HepG2 (cell line): ENCODE measurements around the gene NNAT. TPM values are rescaled to one million over a fixed set of nuclear protein-coding genes. Genes with fewer than 3 reads are reported as not detected.

ENCODE experiments used
- ATAC-seq: fragments of 200-7000 bp; cut with Tn5 transposase; 3 replicates; pipeline ENCODE4 v1.9.1; 2020; ENCODE audit warnings: mild to moderate bottlenecking, moderate library complexity
- BruUV-seq: library from RNA; stranded (reverse); fragments of 400-500 nt; replicated peaks from 2 replicates; lab custom pipeline; 2021; lab: Mats Ljungman, UMichigan
- CTCF ChIA-PET: fragments of 300-600 bp; formaldehyde crosslinking; extraction: SDS; loops from one replicate; lab custom pipeline; 2021; ENCODE audit warnings: low total read pairs, inconsistent platforms, low intra/inter-chr PET ratio; lab: Yijun Ruan, JAX
- POLR2A ChIA-PET: fragments of 350-600 bp; sonication (Branson Sonifier 250); formaldehyde crosslinking; loops from one replicate; lab custom pipeline; 2020; ENCODE audit warnings: antibody characterized with exemption, inconsistent platforms; lab: Yijun Ruan, JAX
- DNase-seq: peaks from one replicate; pipeline ENCODE4 v3.0.0-alpha.2; 2015; ENCODE audit warnings: low spot score
- FAIRE-seq: peaks from 3 replicates; lab custom pipeline; 2011; peaks lifted over from hg19 to GRCh38; lab: Jason Lieb, UNC
- H2AFZ ChIP-seq: one replicate; pipeline ENCODE4 v1.6.1; 2011; ENCODE audit warnings: low read length, inconsistent platforms
- H3K27ac ChIP-seq: fragments of 300-600 bp; 3 replicates; pipeline ENCODE4 v1.8.0; 2011; ENCODE audit warnings: mixed run types, mild to moderate bottlenecking, mixed read lengths, low read length, inconsistent platforms; ENCODE audit not compliant: insufficient read depth; ENCODE audit errors: extremely low read length
- H3K27me3 ChIP-seq, 2 experiments: fragments of 200-600 bp in 1 of 2; 2 replicates in 1 of 2; 3 replicates in 1 of 2; pipeline versions ENCODE4 v1.6.0 to v1.8.0; 2011; ENCODE audit warnings: low read length in 2 of 2, mild to moderate bottlenecking in 2 of 2, moderate library complexity in 2 of 2, inconsistent platforms in 1 of 2; ENCODE audit not compliant: insufficient read depth in 2 of 2, control insufficient read depth in 1 of 2
- H3K36me3 ChIP-seq, 2 experiments: fragments of 200-600 bp in 1 of 2; replicated peaks in 1 of 2; 2 replicates in 1 of 2; 3 replicates in 1 of 2; pipeline versions ENCODE4 v1.5.1 to v1.8.0; 2011; ENCODE audit warnings: low read length in 2 of 2, inconsistent platforms in 1 of 2; ENCODE audit not compliant: insufficient read depth in 2 of 2, control insufficient read depth in 1 of 2
- H3K4me1 ChIP-seq: 2 replicates; pipeline ENCODE4 v1.5.1; 2012; ENCODE audit warnings: low read length, inconsistent platforms; ENCODE audit not compliant: insufficient read depth
- H3K4me2 ChIP-seq: 2 replicates; pipeline ENCODE4 v1.6.0; 2011; ENCODE audit warnings: low read depth, low read length, inconsistent platforms
- H3K4me3 ChIP-seq, 3 experiments: fragments of 200-600 bp in 1 of 3; sonication (generic), shearing (Covaris generic) in 1 of 3; replicated peaks in 1 of 3; 2 replicates each; pipeline ENCODE4 v1.5.1; 2011 to 2016; ENCODE audit warnings: low read length in 3 of 3, inconsistent platforms in 2 of 3, low read depth in 2 of 3, mild to moderate bottlenecking in 2 of 3, control low read depth in 1 of 3, mixed read lengths in 1 of 3; ENCODE audit not compliant: insufficient read depth in 1 of 3
- H3K79me2 ChIP-seq: one replicate; pipeline ENCODE4 v1.6.1; 2011; ENCODE audit warnings: low read length, inconsistent platforms; ENCODE audit not compliant: insufficient read depth
- H3K9ac ChIP-seq: 2 replicates; pipeline ENCODE4 v1.6.0; 2011; ENCODE audit warnings: mild to moderate bottlenecking, low read depth, low read length, inconsistent platforms; ENCODE audit not compliant: insufficient read depth
- H3K9me3 ChIP-seq: 2 replicates; pipeline ENCODE4 v1.5.1; 2012; ENCODE audit warnings: mild to moderate bottlenecking, low read length
- H4K20me1 ChIP-seq: 2 replicates; pipeline ENCODE4 v1.6.0; 2011; ENCODE audit warnings: inconsistent platforms, mild to moderate bottlenecking, low read length, moderate library complexity; ENCODE audit not compliant: insufficient read depth
- CREB1 ChIP-seq, 2 experiments: fragments of 450-650 bp in 1 of 2; IDR thresholded peaks; 2 replicates each; pipeline ENCODE4 v1.6.1; 2016 to 2017; ENCODE audit warnings: control low read depth in 1 of 2, mild to moderate bottlenecking in 1 of 2, missing compliant biosample characterization in 1 of 2, missing genetic modification characterization in 1 of 2
- FOXO1 ChIP-seq: sonication (generic); formaldehyde crosslinking; IDR thresholded peaks from 2 replicates; pipeline ENCODE4 v1.4.0; 2020; ENCODE audit warnings: missing genetic modification reagents
- KDM3A ChIP-seq: IDR thresholded peaks from 2 replicates; pipeline ENCODE4 v1.6.1; 2018; ENCODE audit warnings: low read depth, missing compliant biosample characterization
- RFX1 ChIP-seq: fragments of 450-650 bp; IDR thresholded peaks from 2 replicates; pipeline ENCODE4 v1.6.1; 2017
- RFX3 ChIP-seq: IDR thresholded peaks from 2 replicates; pipeline ENCODE4 v1.6.1; 2016; ENCODE audit warnings: missing biosample characterization, missing genetic modification reagents
- SSRP1 ChIP-seq: IDR thresholded peaks from 2 replicates; pipeline ENCODE4 v1.6.1; 2016; ENCODE audit warnings: control low read depth
- ZNF263 ChIP-seq: sonication (generic); formaldehyde crosslinking; IDR thresholded peaks from 2 replicates; pipeline ENCODE4 v1.4.0; 2020; ENCODE audit warnings: missing genetic modification reagents
- ZNF33B ChIP-seq: sonication (generic); formaldehyde crosslinking; IDR thresholded peaks from 2 replicates; pipeline ENCODE4 v1.5.1; 2020; ENCODE audit warnings: mild to moderate bottlenecking, missing genetic modification reagents
- ZNF737 ChIP-seq: sonication (generic); formaldehyde crosslinking; IDR thresholded peaks from 2 replicates; pipeline ENCODE4 v1.5.0; 2020; ENCODE audit warnings: missing genetic modification reagents, mild to moderate bottlenecking, borderline replicate concordance
- WGBS: methylation state at CpG from one replicate; pipeline ENCODE4 v1.1.6; 2017; ENCODE audit warnings: low lambda C conversion rate; 5-methylcytosine and 5-hydroxymethylcytosine counted together
- in situ Hi-C: cut with HindIII; loops from 2 replicates; pipeline ENCODE4 v1.10.0; 2017; ENCODE audit warnings: low pct_unique_long_range_greater_than_20kb; ENCODE audit not compliant: extremely low pct_ligation_motif_present
- intact Hi-C: fragments of 100-400 bp; cut with micrococcal nuclease; formaldehyde crosslinking; loops from one replicate; pipeline ENCODE4 v1.10.0; 2022; ENCODE audit not compliant: unreplicated experiment
- polyA plus RNA-seq, 8 experiments: library from polyadenylated mRNA; depleted of rRNA in 3 of 8; stranded (reverse) in 7 of 8; unstranded in 1 of 8; fragments of >200 nt; fragmentation: Illumina TruSeq in 4 of 8; extraction: Trizol in 4 of 8; gene quantifications; 2 replicates each; pipeline versions ENCODE4 v1.2.1 to v1.2.3, GENCODE V29; 2011 to 2016; ENCODE audit warnings: low read depth in 4 of 8, missing spikeins in 1 of 8, mixed read lengths in 1 of 8; ENCODE audit not compliant: insufficient read depth in 1 of 8
- total RNA-seq, 5 experiments: library from RNA; depleted of rRNA; stranded (reverse); fragments of >200 nt; fragmentation: Illumina TruSeq; extraction: Trizol; gene quantifications; 2 replicates each; pipeline ENCODE4 v1.2.3, GENCODE V29; 2016; ENCODE audit warnings: low read depth in 1 of 5
- TF ChIP-seq, protein P1 (sequence below): sonication (generic); formaldehyde crosslinking; conservative IDR thresholded peaks from 2 replicates; pipeline ENCODE4 v1.8.1; 2023; ENCODE audit warnings: missing genetic modification reagents
- TF ChIP-seq, protein P2 (sequence below): sonication (generic); formaldehyde crosslinking; IDR thresholded peaks from 2 replicates; pipeline ENCODE4 v1.5.0; 2020; ENCODE audit warnings: mild to moderate bottlenecking, missing genetic modification reagents, borderline replicate concordance

Gene NNAT
- total and polyA plus RNA-seq, 2 of the 13 experiments (the other 11 are each of a cell fraction or from before 2014, with no cell fraction given): not detected

DNA sequence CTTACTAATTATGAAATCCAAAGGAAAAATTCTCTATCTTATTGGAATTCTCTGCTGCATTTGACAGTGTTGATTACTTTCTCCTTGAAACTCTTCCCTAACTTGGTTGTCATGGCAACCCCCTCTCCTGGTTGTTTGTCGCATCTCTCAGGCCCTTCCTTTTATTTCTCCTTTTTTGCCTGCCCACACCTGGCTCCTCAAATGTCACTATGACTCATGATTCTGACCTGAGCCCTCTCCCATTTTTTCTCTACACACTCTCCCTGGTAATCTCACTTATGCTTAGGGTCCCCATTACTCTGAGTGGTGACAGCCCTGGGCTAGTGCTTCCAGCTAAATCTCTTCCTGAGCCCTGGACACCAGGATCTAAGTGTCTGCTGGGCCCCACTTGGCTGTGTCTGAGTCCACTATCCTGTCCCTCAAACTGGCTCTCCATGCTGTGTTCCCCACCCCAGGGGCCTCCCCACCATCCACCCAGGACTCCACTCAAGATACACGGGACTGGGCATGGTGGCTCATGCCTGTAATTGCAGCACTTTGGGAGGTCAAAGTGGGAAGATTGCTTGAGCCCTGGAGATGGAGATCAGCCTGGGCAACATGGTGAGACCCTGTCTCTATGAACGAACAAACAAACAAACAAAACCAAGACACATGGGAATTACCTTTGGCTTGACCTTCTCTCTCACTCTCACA, 16.5 kb upstream of the NNAT start:
- intact Hi-C loops: loop anchor here (2.0 kb wide), 1 partner anchor 24 kb away; no protein-coding TSS in a partner anchor
- no TSS peak for BruUV-seq
- Histone ChIP-seq H2AFZ (no peak overlapping the region), H4K20me1 (no peaks in the 10 kb centered on the region), H3K27me3 (no peaks in the 10 kb centered on the region), H3K9ac (no peak overlapping the region), H3K36me3 (0 out of 5 replicates have a peak, but pooled peaks cover 0 to 10% of the 10 kb centered on the region in 2 experiments), H3K4me3 (no peak overlapping the region), H3K4me1 (peaks cover 38% of the 10 kb centered on the region), H3K4me2 (no peak overlapping the region; the same call in 1 of the 2 replicates), H3K27ac (no peak overlapping the region), H3K9me3 (no peaks in the 10 kb centered on the region), H3K79me2 (no peaks in the 10 kb centered on the region)
- no peak for DNase-seq
- ChIA-PET CTCF (no interaction called here), POLR2A (interaction anchor here (0.9 to 3.6 kb wide), 10 partner anchors 10 to 325 kb away, joined by 3 to 44 read pairs (median 6); partner anchors contain the start of genes BLCAP, MANBAL, MROH8 and RPN2)
- peak; percentile 67 for TF ChIP-seq RFX1
- TF ChIP-seq ZNF263: 0 out of 2 replicates have a peak, but pooled peaks have one; percentile 5
- TF ChIP-seq FOXO1 (CRISPR knock-in tag): no peak
- TF ChIP-seq RFX3 (CRISPR knock-in tag): peak; percentile 61; the same call in 1 of the 2 replicates
- TF ChIP-seq ZNF33B: 0 out of 2 replicates have a peak, but pooled peaks have one; percentile 52
- TF ChIP-seq, protein P1, sequence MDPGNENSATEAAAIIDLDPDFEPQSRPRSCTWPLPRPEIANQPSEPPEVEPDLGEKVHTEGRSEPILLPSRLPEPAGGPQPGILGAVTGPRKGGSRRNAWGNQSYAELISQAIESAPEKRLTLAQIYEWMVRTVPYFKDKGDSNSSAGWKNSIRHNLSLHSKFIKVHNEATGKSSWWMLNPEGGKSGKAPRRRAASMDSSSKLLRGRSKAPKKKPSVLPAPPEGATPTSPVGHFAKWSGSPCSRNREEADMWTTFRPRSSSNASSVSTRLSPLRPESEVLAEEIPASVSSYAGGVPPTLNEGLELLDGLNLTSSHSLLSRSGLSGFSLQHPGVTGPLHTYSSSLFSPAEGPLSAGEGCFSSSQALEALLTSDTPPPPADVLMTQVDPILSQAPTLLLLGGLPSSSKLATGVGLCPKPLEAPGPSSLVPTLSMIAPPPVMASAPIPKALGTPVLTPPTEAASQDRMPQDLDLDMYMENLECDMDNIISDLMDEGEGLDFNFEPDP: 0 out of 2 replicates have a peak, but pooled peaks have one; percentile 42
- peak; percentile 72; the same call in 1 of the 2 replicates for TF ChIP-seq SSRP1 (CRISPR knock-in tag)
- 0 out of 2 replicates have a peak, but pooled peaks have one; percentile 11 for TF ChIP-seq CREB1 (IDR thresholded peaks at IDR 0.05)
- no peak for TF ChIP-seq CREB1 (CRISPR knock-in tag; IDR thresholded peaks at IDR 0.05)
- TF ChIP-seq KDM3A (CRISPR knock-in tag): no peak
- TF ChIP-seq, protein P2, sequence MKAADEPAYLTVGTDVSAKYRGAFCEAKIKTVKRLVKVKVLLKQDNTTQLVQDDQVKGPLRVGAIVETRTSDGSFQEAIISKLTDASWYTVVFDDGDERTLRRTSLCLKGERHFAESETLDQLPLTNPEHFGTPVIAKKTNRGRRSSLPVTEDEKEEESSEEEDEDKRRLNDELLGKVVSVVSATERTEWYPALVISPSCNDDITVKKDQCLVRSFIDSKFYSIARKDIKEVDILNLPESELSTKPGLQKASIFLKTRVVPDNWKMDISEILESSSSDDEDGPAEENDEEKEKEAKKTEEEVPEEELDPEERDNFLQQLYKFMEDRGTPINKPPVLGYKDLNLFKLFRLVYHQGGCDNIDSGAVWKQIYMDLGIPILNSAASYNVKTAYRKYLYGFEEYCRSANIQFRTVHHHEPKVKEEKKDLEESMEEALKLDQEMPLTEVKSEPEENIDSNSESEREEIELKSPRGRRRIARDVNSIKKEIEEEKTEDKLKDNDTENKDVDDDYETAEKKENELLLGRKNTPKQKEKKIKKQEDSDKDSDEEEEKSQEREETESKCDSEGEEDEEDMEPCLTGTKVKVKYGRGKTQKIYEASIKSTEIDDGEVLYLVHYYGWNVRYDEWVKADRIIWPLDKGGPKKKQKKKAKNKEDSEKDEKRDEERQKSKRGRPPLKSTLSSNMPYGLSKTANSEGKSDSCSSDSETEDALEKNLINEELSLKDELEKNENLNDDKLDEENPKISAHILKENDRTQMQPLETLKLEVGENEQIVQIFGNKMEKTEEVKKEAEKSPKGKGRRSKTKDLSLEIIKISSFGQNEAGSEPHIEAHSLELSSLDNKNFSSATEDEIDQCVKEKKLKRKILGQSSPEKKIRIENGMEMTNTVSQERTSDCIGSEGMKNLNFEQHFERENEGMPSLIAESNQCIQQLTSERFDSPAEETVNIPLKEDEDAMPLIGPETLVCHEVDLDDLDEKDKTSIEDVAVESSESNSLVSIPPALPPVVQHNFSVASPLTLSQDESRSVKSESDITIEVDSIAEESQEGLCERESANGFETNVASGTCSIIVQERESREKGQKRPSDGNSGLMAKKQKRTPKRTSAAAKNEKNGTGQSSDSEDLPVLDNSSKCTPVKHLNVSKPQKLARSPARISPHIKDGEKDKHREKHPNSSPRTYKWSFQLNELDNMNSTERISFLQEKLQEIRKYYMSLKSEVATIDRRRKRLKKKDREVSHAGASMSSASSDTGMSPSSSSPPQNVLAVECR: no peak
- TF ChIP-seq ZNF737 (CRISPR knock-in tag): no peak
- no peak for FAIRE-seq
- in situ Hi-C loops: no loop called here
- peak; percentile 11 for ATAC-seq
- 47% methylated on average over 3 of the region's 3 CpGs for WGBS
